ENCODE results near the gene HOXB2.

The HOXB2 gene

GRCh38 chr17:48568499-48569239 is 23.8 kb upstream of the HOXB2 start (continued):
- TF ChIP-seq PRDM10 (tag by site-specific recombination; IDR thresholded peaks at IDR 0.05): peak; percentile 49; the same call in 1 of the 2 replicates
- TF ChIP-seq ZSCAN23 (tag by site-specific recombination; IDR thresholded peaks at IDR 0.05): peak; percentile 16; the same call in 1 of the 2 replicates
- TF ChIP-seq YY2 (tag by site-specific recombination; IDR thresholded peaks at IDR 0.05): peak; percentile 85
- TF ChIP-seq ZNF639 (tag by site-specific recombination; IDR thresholded peaks at IDR 0.05): no peak
- no peak for TF ChIP-seq ZNF292 (tag by site-specific recombination; IDR thresholded peaks at IDR 0.05; ENCODE audit: borderline replicate concordance, low read depth)
- peak; percentile 58 for TF ChIP-seq ZNF600 (tag by site-specific recombination; IDR thresholded peaks at IDR 0.05)
- TF ChIP-seq ZNF433 (tag by site-specific recombination; IDR thresholded peaks at IDR 0.05; ENCODE audit: low read depth): no peak
- peak; percentile 83; the same call in 1 of the 2 replicates for TF ChIP-seq ZNF645 (tag by site-specific recombination; IDR thresholded peaks at IDR 0.05)
- 0 out of 2 replicates have a peak, but pooled peaks have one; percentile 32 for TF ChIP-seq ZNF423 (tag by site-specific recombination; IDR thresholded peaks at IDR 0.05)
- TF ChIP-seq ZBTB26 (tag by site-specific recombination; optimal IDR thresholded peaks at IDR 0.05): peak; percentile 65
- TF ChIP-seq ZNF610 (tag by site-specific recombination; IDR thresholded peaks at IDR 0.05; ENCODE audit: borderline replicate concordance): 0 out of 2 replicates have a peak, but pooled peaks have one; percentile 16
- TF ChIP-seq ZNF555 (tag by site-specific recombination; conservative IDR thresholded peaks at IDR 0.05): no peak
- peak; percentile 60; the same call in 1 of the 2 replicates for TF ChIP-seq ZBTB17 (tag by site-specific recombination; IDR thresholded peaks at IDR 0.05)
- TF ChIP-seq WT1 (tag by site-specific recombination; IDR thresholded peaks at IDR 0.05): 0 out of 2 replicates have a peak, but pooled peaks have one; percentile 7
- no peak for TF ChIP-seq ZXDB (tag by site-specific recombination; IDR thresholded peaks at IDR 0.05)
- TF ChIP-seq FEZF1 (tag by site-specific recombination; IDR thresholded peaks at IDR 0.05): peak; percentile 58
- peak; percentile 98 for TF ChIP-seq ZNF596 (tag by site-specific recombination; IDR thresholded peaks at IDR 0.05)
- TF ChIP-seq ZNF18 (tag by site-specific recombination; IDR thresholded peaks at IDR 0.05): 0 out of 2 replicates have a peak, but pooled peaks have one; percentile 38
- no peak for TF ChIP-seq ZNF184 (tag by site-specific recombination; IDR thresholded peaks at IDR 0.05)
- TF ChIP-seq ZBTB20 (tag by site-specific recombination; IDR thresholded peaks at IDR 0.05): 0 out of 2 replicates have a peak, but pooled peaks have one; percentile 27
- no peak for TF ChIP-seq ZNF549 (tag by site-specific recombination; IDR thresholded peaks at IDR 0.05)
- TF ChIP-seq ELK4 (IDR thresholded peaks at IDR 0.05; ENCODE audit: borderline replicate concordance, low read depth, low read length): no peak
